WERI-Rb-1 (cell line): Measurements from ENCODE around the gene CHMP6.

Experiments used
- DNase-seq: peaks from one replicate; pipeline ENCODE4 v3.0.0-alpha.2; 2020
- H3K27ac ChIP-seq: fragments of 250-450 bp; sonication (Bioruptor Pico); 2 replicates; pipeline ENCODE4 v1.5.1; 2020; ENCODE audit warnings: mild to moderate bottlenecking, moderate library complexity
- H3K27me3 ChIP-seq: fragments of 250-450 bp; sonication (Bioruptor Pico); 2 replicates; pipeline ENCODE4 v1.5.1; 2021; ENCODE audit warnings: mild to moderate bottlenecking, low read depth, moderate library complexity; ENCODE audit not compliant: insufficient read depth, severe bottlenecking
- H3K36me3 ChIP-seq: fragments of 250-450 bp; sonication (Bioruptor Pico); 2 replicates; pipeline ENCODE4 v1.5.1; 2020; ENCODE audit warnings: mild to moderate bottlenecking, moderate library complexity
- H3K4me3 ChIP-seq: 2 replicates; pipeline ENCODE4 v1.5.1; 2011; ENCODE audit warnings: low read depth, mild to moderate bottlenecking, control low read depth, low read length
- H3K9me3 ChIP-seq: fragments of 250-450 bp; sonication (Bioruptor Pico); 2 replicates; pipeline ENCODE4 v1.5.1; 2021; ENCODE audit warnings: mild to moderate bottlenecking, moderate library complexity; ENCODE audit not compliant: severe bottlenecking
- CTCF ChIP-seq: IDR thresholded peaks from 2 replicates; pipeline ENCODE4 v1.5.1; 2011; ENCODE audit warnings: low read depth, mild to moderate bottlenecking, control low read depth, inconsistent platforms, low read length

CHMP6 gene

GRCh38 chr17:81025065-81025740 lies 33.6 kb downstream of the CHMP6 start:
- H3K9me3 ChIP-seq, result no peaks in the 10 kb centered on the region
- no peak for TF ChIP-seq CTCF
- H3K27me3 ChIP-seq, result no peaks in the 10 kb centered on the region
- H3K27ac ChIP-seq, result no peak overlapping the region
- DNase-seq, result no peak
- no peak overlapping the region for H3K4me3 ChIP-seq
- H3K36me3 ChIP-seq, result peaks cover 4% of the 10 kb centered on the region

- Histone ChIP-seq H3K9me3 (no peaks in the 10 kb centered on the region), H3K27me3 (no peaks in the 10 kb centered on the region), H3K36me3 (peaks cover 9% of the 10 kb centered on the region), H3K4me3 (no peak overlapping the region), H3K27ac (no peak overlapping the region)
- DNase-seq, result no peak
- TF ChIP-seq CTCF, result no peak
Observed at GRCh38 chr17:81025741-81026129, 34.1 kb downstream of the CHMP6 start.

- no peaks in the 10 kb centered on the region for H3K27me3 ChIP-seq
- no peak for DNase-seq
Observed at GRCh38 chr17:81026266-81027036, 34.8 kb downstream of the CHMP6 start.

GRCh38 chr17:81027038-81027437 lies 35.4 kb downstream of the CHMP6 start:
- Histone ChIP-seq H3K4me3 (no peak overlapping the region), H3K36me3 (peaks cover 20% of the 10 kb centered on the region), H3K9me3 (no peaks in the 10 kb centered on the region), H3K27ac (no peak overlapping the region), H3K27me3 (no peaks in the 10 kb centered on the region)
- TF ChIP-seq CTCF, result no peak
- DNase-seq, result no peak

More at GRCh38 chr17:81026266-81027036, 34.8 kb downstream of the CHMP6 start:
- H3K4me3 ChIP-seq, result no peak overlapping the region
- no peaks in the 10 kb centered on the region for H3K9me3 ChIP-seq
- TF ChIP-seq CTCF, result no peak
- peaks cover 16% of the 10 kb centered on the region for H3K36me3 ChIP-seq
- no peak overlapping the region for H3K27ac ChIP-seq

- Histone ChIP-seq H3K36me3 (peaks cover 28% of the 10 kb centered on the region), H3K27me3 (no peaks in the 10 kb centered on the region)
- DNase-seq, result peak; percentile 77
Observed at GRCh38 chr17:81027591-81028505, 36.2 kb downstream of the CHMP6 start.

More at GRCh38 chr17:81027591-81028505, 36.2 kb downstream of the CHMP6 start:
- H3K9me3 ChIP-seq, result no peaks in the 10 kb centered on the region
- peak; percentile 34; the same call in 1 of the 2 replicates for TF ChIP-seq CTCF
- H3K4me3 ChIP-seq, result no peak overlapping the region; the same call in 1 of the 2 replicates
- H3K27ac ChIP-seq, result peak overlapping the region; percentile 0; the same call in 1 of the 2 replicates
